Effector CD4-positive, alpha-beta T cell (primary cell): ENCODE results near the gene THEMIS.
A peak's percentile ranks its signal among the peaks of the same experiment; 100 is the strongest.
"Not testable (repeated sequence)": the region's sequence is repeated elsewhere in the genome, so short reads cannot be mapped to it uniquely, and the experiment has no call there.

Source experiments
- DNase-seq: peaks from one replicate; pipeline ENCODE4 v3.0.0-alpha.2; 2020

The THEMIS gene

DNA sequence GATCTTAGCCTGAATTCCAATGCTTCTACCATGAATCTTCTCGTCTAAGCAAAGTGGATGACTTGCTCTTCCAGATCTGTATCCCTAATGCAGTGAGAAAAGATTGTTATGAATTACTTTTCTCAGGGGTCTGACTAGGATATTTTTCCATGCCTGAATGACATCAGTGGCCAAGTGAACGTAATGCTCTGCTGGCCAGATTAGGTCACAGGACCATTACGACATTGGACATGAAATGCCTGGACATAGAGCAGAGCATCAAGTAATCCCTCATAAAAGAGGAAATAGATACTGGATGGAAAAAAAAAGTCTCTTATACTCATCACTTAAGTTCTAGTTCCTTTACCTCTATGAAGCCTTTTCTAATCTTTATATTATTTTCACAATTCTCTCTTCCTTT lies 12.1 kb upstream of the THEMIS start:
- DNase-seq = no peak

DNA sequence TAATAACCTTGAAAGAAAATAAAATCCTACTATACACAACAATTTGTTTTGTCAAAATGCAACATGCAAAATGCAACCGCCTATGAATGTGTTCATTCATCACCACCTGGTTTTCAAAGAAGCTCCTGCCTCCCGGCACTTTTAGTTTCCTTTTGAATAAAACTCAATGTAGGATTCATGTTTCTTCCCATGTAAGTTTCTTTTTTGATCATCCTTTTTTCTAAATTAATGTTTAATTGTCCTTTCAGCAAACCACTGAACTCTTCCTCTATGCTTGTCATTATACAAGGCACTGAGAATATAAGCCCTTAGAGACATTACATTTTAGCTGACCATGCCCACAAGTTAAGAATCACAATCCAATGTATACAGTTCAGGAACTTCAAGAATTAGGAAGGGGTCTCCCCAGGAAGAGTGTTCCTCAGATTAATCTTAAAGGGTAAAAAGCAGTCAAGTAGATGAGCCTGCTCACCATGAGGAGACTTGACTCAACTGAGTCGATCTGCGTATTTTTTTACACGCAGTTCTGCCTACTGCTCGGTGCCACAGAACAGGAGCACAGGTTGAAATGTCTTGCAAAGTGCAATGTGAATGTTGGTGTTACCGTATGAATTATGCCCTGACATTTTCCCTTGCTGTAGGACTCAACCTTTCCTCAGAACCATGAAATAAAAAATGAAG lies 7.2 kb upstream of the THEMIS start:
- DNase-seq = no peak

DNA sequence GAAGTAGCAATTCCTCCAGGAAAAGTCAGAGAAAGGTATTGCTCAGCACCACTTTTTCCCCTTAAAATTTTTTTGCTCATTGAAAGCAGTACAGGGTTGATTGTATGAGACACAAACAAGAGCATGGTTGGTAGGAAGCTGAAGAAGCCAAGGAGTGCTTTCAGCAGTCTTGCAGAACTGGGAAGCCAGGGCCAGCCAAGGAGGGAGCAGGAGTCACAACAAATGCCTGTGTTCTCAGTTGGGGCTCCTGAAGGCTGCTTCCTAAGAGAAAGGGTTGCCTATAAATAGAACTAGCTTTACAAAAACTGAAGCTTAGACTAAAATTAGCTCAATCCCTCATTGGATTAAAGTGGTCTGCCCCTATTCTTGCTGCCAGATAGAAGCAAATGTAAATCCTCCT lies 3.3 kb upstream of the THEMIS start:
- no peak for DNase-seq

DNA sequence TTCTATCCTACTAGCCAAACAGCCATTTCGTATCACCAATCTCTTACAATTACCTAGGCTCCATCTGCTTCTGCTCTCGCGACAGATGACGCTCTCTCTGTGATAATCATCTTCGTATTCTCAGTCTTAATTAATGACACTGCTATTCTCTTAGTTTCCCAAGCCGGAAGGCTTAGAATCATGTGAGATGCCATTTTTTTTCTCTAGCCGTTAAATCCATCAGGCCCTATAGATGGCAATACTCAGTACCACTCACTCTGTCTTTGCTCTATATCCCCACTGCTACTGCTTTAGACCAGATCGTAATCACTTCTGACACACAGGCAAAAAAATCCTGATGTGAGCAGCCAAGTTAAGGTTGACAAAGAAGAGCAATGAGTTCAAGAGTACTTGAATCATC lies 2.1 kb upstream of the THEMIS start:
- no peak for DNase-seq

DNA sequence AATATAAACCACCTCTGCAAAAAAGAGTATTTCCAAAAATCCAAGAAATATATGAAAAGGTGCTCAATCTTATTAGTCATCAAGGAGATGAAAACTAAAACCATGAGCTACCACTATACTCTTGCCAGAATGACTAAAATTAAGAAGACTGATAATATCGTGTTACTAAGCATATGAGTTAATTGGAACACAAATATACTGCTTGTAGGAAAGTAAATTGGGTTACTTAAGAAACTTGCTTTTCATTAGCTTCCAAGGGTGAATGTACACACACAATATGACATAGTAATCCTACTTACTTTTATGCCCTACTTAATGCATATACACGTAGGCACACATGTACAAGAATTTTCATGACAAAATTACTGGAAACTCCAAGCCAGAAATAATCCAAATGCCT lies 3.4 kb downstream of the THEMIS start:
- no peak for DNase-seq

DNA sequence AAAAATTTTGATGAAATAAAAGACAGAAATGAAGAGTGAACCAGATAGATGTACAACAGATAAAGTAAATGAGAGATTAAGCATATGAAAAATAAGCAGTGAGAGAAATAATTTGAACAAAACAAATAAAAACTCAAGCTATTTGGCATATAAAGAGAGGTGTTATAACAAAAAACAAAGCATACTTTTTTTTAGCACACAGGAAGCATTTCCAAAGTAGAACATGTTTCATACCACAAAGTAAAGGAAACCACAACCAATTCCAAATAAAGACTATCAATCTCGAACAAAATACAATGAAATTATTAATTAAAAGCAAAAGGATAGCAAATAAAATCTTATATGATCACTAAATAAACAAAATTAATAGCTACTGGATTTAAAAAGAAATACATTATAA lies 6.8 kb downstream of the THEMIS start:
- DNase-seq = no peak

DNA sequence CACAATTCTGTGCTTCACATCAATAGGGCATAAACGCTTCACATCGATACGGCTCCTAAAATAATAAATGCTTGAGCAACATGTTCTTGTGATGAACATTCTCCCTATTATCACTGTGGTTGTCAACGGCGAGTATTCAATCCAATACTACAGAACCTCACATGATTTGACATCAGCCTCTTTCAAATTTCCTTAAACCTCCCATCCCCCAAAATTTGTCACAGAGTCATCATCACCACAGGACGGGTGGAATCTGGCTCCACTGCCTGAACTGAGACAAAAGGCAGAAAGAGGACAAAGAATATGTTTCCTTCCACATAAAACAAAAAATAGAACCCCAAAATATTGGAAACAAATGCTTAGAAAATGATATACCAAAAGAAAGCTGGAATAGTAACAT lies 7.3 kb downstream of the THEMIS start:
- DNase-seq = no peak

DNA sequence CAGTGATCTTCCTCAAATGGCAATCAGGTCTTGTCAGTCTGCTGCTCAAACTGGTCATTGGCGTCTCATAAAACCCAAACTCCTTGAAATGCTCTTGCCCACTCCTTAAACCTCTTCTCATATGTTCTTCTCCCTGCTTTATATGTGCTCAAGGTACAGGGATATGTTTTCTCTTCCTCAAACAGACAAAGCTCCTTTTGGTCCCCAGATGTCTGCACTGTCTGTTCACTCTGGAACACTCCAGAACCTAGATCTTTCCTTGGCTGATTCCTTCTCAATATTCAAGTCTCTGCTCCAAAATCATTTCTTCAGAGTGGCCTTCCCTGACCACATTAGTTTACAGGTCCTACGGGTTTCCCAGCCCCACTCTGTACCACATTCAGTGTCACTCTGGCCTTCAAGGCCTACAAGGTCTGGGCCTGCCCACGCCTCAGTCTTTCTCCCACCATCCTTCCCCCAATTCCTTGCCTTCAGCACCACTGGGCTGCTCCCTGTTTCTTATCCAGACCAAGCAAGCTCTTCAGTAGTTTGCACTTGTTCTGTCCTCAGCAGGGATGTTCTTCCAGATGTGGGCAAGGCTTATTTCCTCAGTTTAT lies 9.0 kb downstream of the THEMIS start:
- no peak for DNase-seq

DNA sequence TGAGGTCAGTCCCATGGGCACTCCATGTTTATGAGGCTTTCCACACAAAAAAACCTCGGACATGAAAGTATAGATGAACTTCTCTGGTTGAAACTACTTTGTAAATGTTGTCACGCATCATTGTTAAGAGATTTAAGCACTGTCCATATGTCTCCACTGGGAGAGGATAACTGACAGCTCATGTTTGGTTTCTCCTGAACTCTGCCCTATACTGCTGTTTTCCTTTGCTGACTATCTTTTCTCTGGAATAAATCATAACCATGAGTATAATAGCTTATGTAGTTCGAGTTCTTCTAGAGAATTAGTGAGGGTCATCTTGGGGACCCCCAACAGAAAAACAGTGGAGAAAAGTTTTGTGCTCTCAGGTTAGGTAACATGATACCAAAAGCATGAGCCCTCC lies 14.3 kb downstream of the THEMIS start:
- no peak for DNase-seq

DNA sequence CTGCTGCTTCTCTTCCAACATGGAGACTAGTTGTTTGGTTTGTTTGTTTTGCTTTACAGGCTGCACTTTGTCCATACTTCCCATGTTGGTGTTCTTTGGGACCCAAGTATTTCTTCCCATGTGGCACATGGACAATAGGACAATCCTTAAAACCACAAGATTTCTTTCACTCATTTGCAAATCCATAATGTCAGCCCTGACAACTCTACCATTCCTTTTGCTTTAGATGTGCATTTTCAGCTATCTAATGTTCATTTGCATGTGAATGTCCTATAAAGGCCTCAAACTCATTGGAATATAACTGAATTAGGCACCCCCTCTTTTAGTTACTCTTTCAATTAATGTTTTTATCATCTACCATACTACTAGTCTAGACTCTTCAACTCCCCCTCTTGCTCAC lies 16.7 kb downstream of the THEMIS start:
- no peak for DNase-seq

DNA sequence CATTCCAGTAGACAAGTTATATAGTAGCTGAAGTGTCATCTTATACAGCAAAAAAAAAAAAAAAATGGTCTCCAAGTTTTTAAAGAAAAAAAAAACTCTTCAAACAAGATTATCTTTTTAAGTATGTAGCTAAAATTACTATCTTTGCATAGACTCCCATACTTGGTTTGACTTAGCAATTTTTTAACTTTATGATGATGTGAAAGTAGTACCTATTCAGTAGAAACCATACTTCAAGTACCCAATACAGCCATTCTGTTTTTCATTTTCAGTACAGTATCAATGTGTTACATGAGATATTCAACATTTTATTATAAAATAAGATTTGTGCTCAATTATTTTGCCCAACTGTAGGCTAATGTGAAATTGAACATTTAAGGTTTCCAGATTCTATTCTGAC lies 18.9 kb downstream of the THEMIS start:
- not testable (repeated sequence) for DNase-seq

DNA sequence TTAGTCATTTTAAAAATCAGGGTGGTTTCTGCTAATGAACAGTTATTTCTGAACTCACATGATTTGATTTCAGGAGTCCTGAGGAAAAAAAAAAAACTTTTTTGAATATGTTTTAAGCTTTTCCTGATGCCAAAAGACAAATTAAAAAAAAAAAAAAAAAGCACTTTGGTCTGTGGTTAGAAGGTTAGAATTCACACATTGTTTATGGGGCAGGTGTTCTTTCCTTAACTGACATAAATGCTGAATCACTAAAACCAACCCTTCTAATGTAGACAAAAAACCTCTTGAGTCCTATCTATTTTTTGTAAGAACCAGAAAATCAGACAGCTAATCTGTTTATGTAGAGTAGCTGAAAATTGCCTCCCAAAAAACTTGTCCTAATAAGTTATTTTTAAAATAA lies 20.4 kb downstream of the THEMIS start:
- no peak for DNase-seq

DNA sequence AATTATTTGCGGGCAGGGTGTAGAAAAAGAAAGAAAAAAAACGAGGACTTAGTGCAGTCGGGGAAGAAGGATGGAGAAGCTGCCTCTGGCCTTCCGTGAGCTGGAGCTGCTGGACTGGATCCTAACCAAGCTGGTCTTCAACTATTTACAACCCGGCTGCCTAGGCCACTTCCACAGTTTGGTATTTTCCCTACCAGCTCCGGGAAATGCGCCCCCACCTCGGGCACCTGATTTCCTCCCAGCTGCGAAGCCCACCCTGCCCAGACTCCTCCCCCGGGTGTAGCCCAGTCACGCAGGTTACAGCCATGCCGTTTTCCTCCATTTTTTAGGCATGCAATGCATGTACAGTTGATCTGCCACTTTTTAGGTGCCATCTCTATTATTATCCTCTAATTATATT lies 21.2 kb downstream of the THEMIS start:
- DNase-seq = peak; percentile 3

DNA sequence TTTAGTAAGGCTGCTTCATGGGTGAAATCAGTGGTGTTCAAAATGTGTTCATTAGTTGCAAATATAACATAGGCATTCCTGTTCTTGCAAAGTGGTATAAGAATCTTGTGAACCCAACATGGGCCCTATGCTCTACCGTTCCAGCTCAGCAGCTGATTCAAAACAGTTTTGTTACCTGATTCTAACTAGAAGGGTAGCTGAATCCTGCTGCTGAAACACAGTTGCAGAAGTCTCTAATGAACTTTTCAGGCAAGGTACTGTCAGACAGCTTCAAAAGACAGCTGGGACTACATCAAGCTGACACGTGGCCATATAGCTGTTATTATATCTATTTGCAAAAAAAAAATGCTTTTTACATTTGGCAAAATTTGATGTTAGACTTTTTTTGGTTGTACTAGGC lies 22.7 kb downstream of the THEMIS start:
- no peak for DNase-seq

DNA sequence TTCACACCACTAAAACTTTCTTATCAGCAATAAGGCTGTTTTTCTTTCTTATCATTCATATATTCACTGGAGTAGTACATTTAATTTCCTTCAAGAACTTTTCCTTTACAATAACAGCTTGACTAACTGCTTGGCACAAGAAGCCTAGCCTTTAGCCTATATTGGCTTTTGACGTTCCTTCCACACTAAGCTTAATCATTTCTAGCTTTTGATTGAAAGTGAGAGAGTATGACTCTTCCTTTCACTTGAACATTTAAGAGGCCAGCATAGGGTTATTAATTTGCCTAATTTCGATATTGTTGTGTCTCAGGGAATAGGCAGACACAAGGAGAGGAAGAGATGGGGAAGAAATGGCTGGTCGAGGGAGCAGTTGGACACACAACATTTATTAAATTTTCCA lies 23.6 kb downstream of the THEMIS start:
- DNase-seq = no peak

DNA sequence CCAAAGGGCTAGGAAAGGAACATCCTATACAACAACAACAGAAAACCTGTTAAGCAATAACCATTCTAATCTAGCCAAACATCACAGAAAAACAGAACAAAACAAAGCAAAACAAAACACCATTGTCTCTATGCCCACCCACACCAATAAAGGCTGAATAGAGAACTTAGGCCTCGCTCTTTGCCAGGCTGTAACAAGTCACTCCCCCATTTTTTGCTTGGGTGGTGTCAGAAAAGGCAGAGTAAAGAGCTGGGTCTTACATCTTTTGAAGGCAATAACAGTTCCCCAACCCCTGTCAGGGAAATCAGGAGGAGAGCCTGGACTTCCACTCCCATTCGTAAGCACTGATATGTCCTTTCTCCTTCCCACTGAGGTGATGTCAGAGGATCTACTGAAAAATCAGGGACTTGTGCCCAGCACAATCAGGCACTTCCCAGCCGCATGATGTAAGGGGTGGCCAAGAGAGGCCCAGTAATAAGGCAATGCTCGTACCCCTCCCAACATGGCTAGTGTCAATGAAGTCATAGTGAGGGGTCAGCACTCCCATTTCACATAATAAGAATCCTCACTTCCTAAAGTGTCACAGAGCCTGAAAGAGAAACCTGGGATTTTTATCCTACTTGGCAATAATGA lies 31.0 kb downstream of the THEMIS start:
- DNase-seq = no peak

DNA sequence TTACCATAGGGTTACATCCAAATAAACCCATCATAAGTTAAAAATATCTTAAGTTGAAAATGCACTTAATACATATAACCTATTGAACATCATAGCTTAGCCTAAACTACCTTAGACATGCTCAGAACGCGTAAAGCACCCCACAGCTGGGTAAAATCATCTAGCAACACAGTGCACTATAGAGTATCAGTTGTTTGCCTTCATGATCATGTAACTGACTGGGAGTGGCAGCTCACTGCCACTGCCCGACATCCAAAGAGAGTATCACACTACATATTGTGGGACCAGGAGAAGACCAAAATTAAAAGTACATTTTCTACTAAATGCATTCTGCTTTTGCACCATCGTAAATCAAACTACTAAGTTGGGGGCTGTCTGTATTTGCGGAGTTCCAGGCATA lies 31.7 kb downstream of the THEMIS start:
- no peak for DNase-seq

DNA sequence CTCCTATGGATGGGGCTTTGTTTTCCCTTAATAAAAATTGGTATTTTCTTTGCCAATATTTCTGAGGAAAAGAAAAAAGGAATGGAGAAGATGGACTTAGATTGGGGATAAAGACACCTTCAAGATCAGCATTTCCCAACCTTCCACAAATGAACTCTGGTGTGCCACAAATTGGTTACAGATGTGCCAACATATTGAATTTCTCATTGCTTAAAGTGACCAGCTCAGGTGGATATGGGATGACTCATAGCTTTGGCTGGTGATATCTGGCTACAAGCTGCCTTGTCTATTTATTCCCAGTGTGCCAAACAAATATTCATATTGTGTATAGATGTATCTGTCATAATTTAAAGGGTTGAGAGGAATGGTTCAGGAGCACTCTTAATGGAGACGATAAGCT lies 32.5 kb downstream of the THEMIS start:
- no peak for DNase-seq

DNA sequence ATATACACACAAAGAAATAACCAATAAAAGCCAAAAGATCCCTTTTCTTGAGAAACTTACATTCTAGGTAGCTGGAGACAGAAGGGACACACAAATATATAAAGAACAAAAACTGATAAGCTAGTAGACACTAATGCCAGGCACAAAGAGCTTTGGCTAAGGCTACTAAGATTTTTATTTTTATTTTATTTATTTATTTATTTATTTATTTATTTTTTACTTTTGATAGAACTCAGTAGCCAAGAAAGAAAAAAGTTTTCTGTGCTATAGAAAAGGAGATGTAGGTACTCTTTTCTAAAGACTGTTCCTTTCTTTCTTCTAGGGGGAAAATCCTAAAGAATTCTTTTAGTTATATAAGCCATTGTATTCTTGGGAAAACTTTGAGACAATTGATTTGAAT lies 34.1 kb downstream of the THEMIS start:
- DNase-seq = no peak

DNA sequence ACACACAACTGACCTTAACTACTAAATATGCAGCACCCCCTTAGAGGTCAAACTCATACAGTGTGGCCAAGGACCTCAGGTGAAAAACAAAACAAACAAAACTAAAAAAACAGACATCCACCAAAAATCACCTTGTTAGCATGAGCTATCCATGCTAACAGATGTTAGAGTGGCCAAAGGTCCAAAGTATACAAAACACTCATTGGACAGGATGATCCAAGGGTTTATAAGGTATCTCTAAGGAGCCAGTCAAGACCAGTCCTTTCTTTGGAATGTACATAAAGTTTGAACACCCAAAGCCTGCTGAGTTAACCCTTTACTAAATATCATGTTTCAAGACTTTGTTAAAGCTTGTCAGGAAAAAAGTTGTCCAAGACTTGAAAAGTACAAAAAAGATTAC lies 35.8 kb downstream of the THEMIS start:
- no peak for DNase-seq

DNA sequence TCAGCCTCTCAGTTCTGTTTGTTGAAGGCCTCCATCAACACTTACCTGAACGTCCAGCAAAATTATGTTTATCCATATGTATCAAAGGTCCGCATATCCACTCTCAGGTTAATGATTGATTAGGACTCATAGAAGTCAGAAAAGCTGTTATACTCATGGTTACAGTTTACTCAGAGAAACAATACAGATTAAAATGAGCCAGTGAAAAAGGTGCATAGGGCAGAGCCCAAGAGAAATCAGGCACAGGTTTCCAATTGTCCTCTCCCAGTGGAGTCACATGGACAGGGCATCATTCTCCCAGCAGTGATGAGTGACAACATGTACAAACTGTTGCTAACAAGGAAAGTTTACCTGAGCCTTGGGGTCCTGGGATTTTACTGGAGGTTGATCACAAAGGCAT lies 36.2 kb downstream of the THEMIS start:
- DNase-seq = no peak

DNA sequence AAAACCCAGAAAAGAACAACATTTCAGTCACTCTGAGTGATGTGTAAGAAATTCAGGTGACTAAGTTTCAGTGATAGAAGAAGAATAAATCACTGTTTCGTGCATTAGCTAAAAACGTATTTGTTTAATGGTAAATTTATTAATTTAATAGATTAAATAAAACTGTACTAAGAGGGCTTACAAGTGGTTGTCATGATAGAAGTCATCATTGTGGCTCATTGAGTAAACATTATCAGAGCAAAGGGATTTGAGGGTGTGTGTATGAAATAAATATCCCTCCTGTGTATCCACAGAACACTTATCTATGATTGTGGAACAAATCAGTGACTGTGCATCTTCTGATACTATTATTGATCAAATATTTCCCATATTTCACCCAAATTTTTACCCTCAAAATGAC lies 40.1 kb downstream of the THEMIS start:
- DNase-seq = no peak

DNA sequence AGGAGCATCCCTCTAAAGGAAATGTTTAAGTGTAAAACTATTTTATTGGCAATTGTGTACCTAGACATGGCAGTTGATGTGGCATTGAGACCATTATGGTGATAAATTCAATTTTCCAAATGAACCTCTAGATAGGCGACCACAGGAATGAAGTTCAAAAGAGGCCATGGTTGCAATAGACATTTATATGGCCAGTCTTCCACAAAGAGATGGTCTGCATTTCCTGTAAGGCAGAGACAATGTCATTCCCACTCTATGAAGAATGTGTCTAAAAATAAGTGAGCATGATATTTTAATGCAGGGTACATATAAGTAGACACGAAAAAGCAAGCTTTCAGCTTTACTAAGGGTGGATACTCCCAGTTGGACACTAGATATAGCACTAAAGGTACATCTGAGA lies 40.9 kb downstream of the THEMIS start:
- no peak for DNase-seq

DNA sequence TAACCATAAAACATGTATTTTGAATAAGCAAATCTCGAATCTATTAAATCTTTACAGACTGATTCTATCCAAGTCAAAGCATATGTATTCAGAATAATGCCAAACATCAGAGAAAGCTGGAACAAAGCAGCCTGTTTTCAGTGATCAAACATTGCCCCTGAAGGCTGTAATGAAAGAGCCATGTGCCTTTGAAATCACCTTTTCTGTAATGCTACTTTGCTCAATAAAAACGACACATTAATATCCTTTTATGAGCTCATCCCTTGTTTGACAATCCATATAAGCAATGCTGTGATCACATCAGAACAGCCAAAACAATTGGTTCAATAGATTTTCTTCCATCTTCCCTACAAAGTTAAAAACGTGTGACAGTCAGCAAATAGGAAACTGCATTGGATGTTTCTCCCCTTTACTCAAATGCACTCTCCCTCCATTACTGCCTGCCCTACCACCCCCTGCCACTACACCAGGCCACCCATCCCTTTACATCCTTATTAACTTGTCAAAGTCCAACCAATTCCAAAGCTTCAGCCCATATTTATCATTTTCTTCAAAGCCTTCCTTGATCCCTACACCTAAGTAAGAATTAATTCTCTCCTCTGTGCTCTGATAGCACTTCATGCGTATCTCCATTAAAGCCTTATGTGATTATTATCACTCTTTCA lies 42.0 kb downstream of the THEMIS start:
- DNase-seq = no peak
